AG04450 (cell line): Measurements from ENCODE around the gene TH. TPM values are rescaled to one million over a fixed set of nuclear protein-coding genes. Genes with fewer than 3 reads are reported as not detected.
A peak's percentile ranks its signal among the peaks of the same experiment; 100 is the strongest.

Source experiments
- CTCF ChIA-PET: fragments of 300-600, 350-600 bp; formaldehyde crosslinking; extraction: SDS; loops from one replicate; lab custom pipeline; 2022; ENCODE audit warnings: antibody characterized with exemption, inconsistent platforms; lab: Charles Lee
- POLR2A ChIA-PET: fragments of 350-600 bp; formaldehyde crosslinking; extraction: SDS; loops from one replicate; lab custom pipeline; 2021; ENCODE audit warnings: antibody characterized with exemption, inconsistent platforms; lab: Yijun Ruan, JAX
- DNase-seq: peaks from one replicate; pipeline ENCODE4 v3.0.0-alpha.2; 2011; ENCODE audit warnings: low read depth, low spot score
- H3K27ac ChIP-seq: one replicate; pipeline ENCODE4 v1.5.1; 2012; ENCODE audit warnings: low read depth, low read length, control low read depth
- H3K27me3 ChIP-seq: one replicate; pipeline ENCODE4 v1.6.0; 2012; ENCODE audit warnings: low read length; ENCODE audit not compliant: control insufficient read depth, insufficient read depth
- H3K4me3 ChIP-seq: 2 replicates; pipeline ENCODE4 v1.5.1; 2011; ENCODE audit warnings: mild to moderate bottlenecking, low read depth, low read length, control low read depth
- H3K9me3 ChIP-seq: 2 replicates; pipeline ENCODE4 v1.5.1; 2012; ENCODE audit warnings: low read length; ENCODE audit not compliant: control insufficient read depth, insufficient read depth
- polyA plus RNA-seq: library from polyadenylated mRNA; depleted of rRNA; stranded (reverse); fragments of >200 nt; gene quantifications from 2 replicates; pipeline ENCODE4 v1.2.3, GENCODE V29; 2011; rRNA removed
- small RNA-seq: library from RNA; depleted of rRNA; stranded (forward); fragments of <200 nt; gene quantifications from one replicate; pipeline ENCODE3, GENCODE V24; 2012; ENCODE audit warnings: low read depth; ENCODE audit not compliant: insufficient read length
- TF ChIP-seq, protein P1 (sequence below): IDR thresholded peaks from 2 replicates; pipeline ENCODE4 v1.5.1; 2011; ENCODE audit warnings: low read depth, low read length, control low read depth, inconsistent platforms

TH gene
- polyA plus RNA-seq, 1 experiment, result not detected

DNA sequence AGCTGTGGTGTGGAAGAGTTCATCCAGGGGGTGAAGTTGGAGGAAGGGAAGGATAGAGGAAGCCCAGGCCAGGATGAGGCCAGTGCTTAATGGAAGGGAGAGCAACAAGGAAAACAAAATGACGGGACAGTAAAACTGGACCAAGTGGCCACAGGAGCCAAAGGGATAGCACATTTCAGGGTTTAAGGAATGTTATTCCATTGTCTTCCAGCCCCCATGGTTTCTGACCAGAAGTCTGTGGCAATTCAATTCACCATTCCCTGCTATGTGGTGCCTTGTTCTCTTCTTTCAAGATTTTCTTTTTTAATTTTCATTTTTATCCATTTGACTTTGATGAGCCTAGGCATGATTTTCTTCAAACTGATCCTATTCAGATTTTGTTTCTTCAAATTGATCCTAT is 54.9 kb downstream of the TH start:
- no peak for DNase-seq
- peaks cover 24% of the 10 kb centered on the region for H3K9me3 ChIP-seq
- ChIA-PET CTCF (no interaction called here), POLR2A (no interaction called here)
- H3K27ac ChIP-seq, result no peak overlapping the region
- TF ChIP-seq, protein P1, sequence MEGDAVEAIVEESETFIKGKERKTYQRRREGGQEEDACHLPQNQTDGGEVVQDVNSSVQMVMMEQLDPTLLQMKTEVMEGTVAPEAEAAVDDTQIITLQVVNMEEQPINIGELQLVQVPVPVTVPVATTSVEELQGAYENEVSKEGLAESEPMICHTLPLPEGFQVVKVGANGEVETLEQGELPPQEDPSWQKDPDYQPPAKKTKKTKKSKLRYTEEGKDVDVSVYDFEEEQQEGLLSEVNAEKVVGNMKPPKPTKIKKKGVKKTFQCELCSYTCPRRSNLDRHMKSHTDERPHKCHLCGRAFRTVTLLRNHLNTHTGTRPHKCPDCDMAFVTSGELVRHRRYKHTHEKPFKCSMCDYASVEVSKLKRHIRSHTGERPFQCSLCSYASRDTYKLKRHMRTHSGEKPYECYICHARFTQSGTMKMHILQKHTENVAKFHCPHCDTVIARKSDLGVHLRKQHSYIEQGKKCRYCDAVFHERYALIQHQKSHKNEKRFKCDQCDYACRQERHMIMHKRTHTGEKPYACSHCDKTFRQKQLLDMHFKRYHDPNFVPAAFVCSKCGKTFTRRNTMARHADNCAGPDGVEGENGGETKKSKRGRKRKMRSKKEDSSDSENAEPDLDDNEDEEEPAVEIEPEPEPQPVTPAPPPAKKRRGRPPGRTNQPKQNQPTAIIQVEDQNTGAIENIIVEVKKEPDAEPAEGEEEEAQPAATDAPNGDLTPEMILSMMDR, result no peak
- peaks cover 5% of the 10 kb centered on the region for H3K27me3 ChIP-seq
- H3K4me3 ChIP-seq, result no peak overlapping the region

DNA sequence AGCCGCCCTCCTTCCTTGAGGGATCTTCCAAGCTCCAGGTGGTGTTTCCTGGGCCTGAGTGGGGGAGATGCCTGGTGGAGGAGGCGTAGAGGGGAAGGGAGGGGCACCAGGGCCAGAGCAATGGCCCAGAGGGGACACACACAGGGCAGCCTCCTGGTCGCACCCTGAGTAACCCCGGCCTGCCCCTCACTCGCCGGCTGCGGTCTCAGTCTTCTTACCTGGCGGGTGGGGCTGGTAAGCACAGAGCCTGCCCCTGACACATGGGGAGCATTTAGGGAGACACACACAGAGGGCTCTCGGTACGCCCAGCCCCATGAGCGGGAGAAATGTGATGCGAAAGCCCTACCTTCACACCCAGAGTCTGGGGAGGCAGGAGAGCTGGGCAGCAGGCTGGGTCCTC is 56.3 kb downstream of the TH start:
- H3K9me3 ChIP-seq, result peaks cover 24% of the 10 kb centered on the region
- H3K4me3 ChIP-seq, result no peak overlapping the region
- peaks cover 5% of the 10 kb centered on the region for H3K27me3 ChIP-seq
- TF ChIP-seq, protein P1, result no peak
- ChIA-PET CTCF (no interaction called here), POLR2A (no interaction called here)
- H3K27ac ChIP-seq, result no peak overlapping the region
- DNase-seq, result no peak

DNA sequence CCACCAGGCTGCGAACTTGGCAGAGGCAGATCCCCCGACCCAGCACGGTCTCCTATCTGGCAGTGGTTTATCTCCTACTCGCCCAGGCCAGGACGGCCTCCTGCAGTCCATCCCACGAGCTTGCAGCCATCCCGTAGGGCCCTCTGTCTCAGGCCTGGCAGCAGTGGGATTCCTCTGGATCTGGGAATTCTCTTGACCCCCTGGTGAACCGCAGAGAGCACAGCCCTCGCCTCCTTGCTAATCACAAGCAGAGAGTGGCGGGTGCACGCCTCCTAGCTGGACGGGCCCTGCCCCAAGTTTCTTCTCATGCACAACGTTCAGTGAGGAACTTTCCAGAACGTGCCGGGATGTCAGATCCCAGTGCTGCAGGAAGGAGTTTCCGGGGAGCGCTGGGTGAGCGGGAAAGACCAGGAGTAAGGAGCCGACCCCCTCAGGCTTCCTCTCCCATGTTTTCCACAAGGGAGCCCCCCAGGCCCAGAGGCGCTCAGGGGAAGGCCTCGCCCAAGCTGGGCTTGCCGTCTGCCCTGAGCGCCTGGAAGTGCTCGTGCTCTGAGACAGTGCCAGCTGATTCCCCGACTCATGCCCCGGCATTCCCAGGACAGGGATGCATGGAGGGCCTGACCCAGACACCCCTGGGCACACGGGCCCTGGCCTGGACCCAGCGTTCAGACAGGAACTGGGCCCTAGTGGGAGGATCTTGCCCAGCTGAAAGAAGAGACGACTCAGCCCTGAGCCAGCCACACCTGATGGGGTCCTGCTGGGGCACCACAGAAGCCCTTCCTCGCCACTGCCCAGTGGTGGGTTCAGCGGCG is 57.0 kb downstream of the TH start:
- TF ChIP-seq, protein P1, result no peak

More for the DNA sequence above, 57.0 kb downstream of the TH start:
- no peak for DNase-seq
- Histone ChIP-seq H3K9me3 (peaks cover 27% of the 10 kb centered on the region), H3K27ac (no peak overlapping the region), H3K27me3 (peaks cover 5% of the 10 kb centered on the region), H3K4me3 (no peak overlapping the region)
- ChIA-PET POLR2A (no interaction called here), CTCF (no interaction called here)

Small RNA genes within 50 kb of the gene (small RNA-seq; reads per million reads assigned to genes)
- gene MIR4686, result not detected
- 19.6 reads per million, percentile 79 among the genes with 10 or more reads in this experiment for gene MIR483

Other genes with a start within 250 kb of the TH start
- 63.3 and 78.3 TPM in 2 replicates for gene MRPL23, start 224.5 kb downstream of the TH start, polyA plus RNA-seq
- gene H19, start 174.0 kb downstream of the TH start, polyA plus RNA-seq, result 0.10 and 0.21 TPM in 2 replicates
- gene IGF2, start 32.4 kb downstream of the TH start, polyA plus RNA-seq, result 16.6 and 30.8 TPM in 2 replicates
- gene INS, start 10.6 kb downstream of the TH start, polyA plus RNA-seq, result not detected in 2 replicates
- not detected in 2 replicates for gene ASCL2, start 98.8 kb upstream of the TH start, polyA plus RNA-seq
- gene C11orf21, start 130.1 kb upstream of the TH start, polyA plus RNA-seq, result not detected in 2 replicates
- gene TSPAN32, start 130.2 kb upstream of the TH start, polyA plus RNA-seq, result 0.10 and 0.14 TPM in 2 replicates
- gene CD81, start 205.5 kb upstream of the TH start, polyA plus RNA-seq, result 260 and 359 TPM in 2 replicates
- gene TSSC4, start 228.9 kb upstream of the TH start, polyA plus RNA-seq, result 13.3 and 19.2 TPM in 2 replicates